Measurements from ENCODE around the gene TMEM205.

The TMEM205 gene

DNA sequence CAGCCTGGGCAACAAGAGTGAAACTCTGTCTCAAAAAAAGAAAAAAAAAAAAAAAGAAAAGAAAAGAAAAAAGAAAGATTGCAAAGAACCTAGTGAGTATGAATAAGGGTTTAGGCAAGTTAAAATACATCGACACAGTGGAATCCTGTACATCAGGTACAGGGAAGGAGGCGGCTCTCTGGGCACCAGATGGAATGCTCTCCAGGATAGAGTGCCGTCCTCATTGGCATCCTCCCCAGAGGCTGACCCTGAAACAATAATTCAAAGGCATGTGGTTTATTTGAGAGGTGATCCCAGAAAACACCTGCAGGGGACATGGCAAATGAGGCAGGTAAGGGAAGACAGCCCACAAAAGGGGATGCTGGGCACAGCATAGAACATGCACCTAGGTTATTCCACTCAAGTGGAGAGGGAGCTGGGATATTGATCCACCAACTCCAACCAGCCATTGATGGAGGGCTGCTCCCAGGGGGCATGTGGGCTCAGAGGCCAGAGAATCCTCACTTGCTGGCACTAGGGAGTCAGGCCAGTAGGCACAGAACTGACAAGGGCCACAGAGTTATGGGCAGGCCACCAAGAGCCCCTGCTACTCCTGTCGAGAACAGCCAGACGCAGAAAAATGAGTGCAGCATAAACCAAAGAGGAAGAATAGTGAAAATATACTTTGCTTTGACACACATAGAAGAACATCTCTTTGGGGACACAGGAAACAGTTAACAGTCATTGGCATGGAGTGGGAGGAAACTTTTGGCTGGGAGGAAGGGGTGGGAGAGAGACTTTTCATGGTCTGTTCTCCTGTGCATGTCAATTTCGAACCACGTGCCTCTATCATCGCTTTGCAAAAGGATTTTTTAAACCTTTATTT lies 45.9 kb downstream of the TMEM205 start:
- DNase-seq (ENCODE audit: low read depth): no peak

- no peak for DNase-seq (ENCODE audit: low read depth)
These were observed 49.8 kb downstream of the TMEM205 start for GRCh38 chr19:11296264-11296663.

DNA sequence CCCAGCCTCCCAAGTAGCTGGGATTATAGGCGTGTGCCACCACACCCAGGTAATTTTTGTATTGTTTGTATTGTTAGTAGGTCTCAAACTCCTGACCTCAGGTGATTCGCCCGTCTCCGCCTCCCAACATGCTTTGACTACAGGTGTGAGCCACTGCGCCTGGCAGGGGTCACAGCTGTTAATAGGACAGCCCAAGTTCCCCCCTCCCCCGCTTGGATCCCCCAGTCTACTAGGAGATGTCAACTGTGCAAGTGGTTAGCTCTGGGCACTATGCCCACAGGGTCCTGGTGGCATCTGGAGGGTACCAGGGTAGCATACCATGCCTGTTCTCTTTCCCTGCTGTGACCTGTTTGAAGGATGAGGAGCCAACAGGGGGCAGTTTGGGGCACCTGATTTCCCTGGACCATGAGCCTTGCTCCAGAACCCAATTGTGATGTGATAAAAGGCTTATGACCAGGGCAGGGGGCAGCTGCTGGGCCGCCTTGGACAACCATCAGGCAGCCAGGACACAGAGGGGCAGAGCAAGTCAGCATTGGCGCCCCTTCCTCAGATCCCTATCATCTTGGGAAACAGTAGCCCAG lies 50.3 kb downstream of the TMEM205 start, which contains the start of gene TSPAN16:
Gene TSPAN16, plus strand, starts transcription at position 496 of the 581 bp plus-strand sequence. CDS start 138 bp downstream, outside the sequence.
- no peak for DNase-seq (ENCODE audit: low read depth)

- no peak for DNase-seq (ENCODE audit: low read depth)
These were observed 50.9 kb downstream of the TMEM205 start for GRCh38 chr19:11295180-11295579.

DNA sequence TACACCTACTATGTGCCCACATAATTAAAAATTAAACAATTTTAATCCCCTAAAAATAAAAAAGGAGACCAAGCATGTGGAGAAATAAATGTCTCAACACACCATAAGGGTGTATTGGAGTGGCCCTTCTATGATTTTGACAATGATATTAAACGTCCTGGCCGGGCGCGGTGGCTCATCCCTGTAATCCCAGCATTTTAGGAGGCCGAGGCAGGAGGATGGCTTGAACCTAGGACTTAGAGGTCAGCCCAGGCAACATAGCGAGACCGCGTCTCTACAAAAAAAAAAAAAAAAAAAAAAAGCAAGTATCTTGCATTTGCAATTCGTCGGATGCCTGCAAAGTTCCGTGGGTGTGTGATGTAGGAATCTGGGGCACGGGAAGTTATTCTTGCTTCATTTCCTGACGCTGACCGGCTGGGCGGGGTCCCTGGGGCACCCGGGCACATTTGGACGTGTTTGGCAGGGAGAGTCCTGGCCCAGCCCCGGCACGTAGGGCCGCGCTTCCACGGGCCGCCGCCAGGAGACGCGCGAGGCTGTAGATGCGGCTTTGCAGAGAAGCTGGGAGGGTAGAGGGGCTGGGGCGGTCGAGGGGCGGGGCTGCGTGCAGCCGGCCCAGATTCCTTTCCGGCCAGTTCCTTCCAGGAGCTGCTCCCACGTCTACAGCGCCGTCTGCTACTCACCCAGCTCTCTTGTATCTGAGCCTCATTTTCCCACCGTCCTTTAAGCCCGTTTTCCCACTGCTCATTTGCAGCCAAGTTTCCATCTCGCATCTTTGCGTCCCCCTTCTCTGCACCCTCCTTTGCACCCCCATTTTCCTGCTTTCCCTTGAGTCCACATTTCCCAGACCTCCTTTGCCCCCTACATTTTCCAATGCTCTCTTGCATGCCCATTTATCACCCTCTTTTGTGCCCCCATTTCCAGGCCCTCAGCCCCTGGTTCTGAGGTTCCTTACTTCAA lies 52.4 kb downstream of the TMEM205 start:
- DNase-seq (ENCODE audit: low read depth): peak; percentile 75

All from activated T-cell treated with anti-CD3 and anti-CD28 coated beads for 1 hour (primary cell).